ENCODE results near the gene SLC37A4. TPM values are rescaled to one million over a fixed set of nuclear protein-coding genes. Genes with fewer than 3 reads are reported as not detected.

Gene SLC37A4
- total and polyA plus RNA-seq, 2 donors (not counting 3 experiments of a cell fraction or from before 2014, with no cell fraction given), result 21.5 to 36.5 TPM

DNA sequence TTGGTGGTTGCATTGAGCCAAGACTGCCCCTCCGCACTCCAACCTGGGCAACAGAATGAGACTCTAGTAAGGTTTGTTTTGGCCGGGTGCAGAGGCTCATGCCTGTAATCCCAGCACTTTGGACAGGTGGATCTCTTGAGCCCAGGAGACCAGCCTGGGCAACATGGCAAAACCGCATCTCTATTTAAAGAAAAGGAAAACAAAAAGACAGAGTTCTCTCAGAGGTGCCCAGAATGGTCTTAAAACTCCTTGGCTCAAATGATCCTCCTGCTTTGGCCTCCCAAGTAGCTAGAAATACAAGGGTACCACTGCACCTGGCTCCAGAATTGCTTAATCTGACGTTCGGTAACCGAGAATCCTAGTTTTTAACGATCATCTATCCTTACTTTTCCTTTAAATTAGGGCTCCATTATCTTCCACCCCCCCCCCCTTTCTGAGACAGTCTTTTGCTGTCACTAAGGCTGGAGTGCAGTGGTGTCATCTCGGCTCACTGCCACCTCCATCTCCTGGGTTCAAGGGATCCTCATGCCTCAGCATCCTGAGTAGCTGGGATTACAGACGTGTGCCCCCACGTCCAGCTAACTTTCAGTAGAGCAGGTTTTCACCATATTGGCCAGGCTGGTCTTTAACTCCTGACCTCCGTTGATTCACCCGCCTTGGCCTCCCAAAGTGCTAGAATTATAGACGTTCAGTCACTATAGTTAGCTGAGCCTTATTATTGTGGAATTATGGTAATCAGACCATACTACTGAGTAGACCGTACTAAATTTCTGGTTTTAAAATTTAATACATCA, 14.3 kb downstream of the SLC37A4 start:
- peak overlapping the region; percentile 85 for H3K9ac ChIP-seq (replicated peaks; ENCODE audit: extremely low read depth, insufficient read depth, low read length)
- no TSS peak for BruUV-seq (replicated peaks)
- no peaks in the 10 kb centered on the region for H3K27me3 ChIP-seq (ENCODE audit: control insufficient read depth in 2 of 2, insufficient read depth in 2 of 2, low read length in 2 of 2)
- TF ChIP-seq JUN (IDR thresholded peaks at IDR 0.05; ENCODE audit: borderline replicate concordance, insufficient read depth, insufficient read length, low read depth) (no peak), MYC (IDR thresholded peaks at IDR 0.05; ENCODE audit: low read depth, low read length) (no peak), POLR2AphosphoS5 (IDR thresholded peaks at IDR 0.05; ENCODE audit: insufficient read depth, low read depth, low read length) (no peak), EZH2 (IDR thresholded peaks at IDR 0.05; ENCODE audit: borderline replicate concordance, low read depth, low read length, severe bottlenecking) (no peak), GATA2 (IDR thresholded peaks at IDR 0.05; ENCODE audit: insufficient read depth, insufficient read length, low read depth, low read length) (no peak), FOS (IDR thresholded peaks at IDR 0.05; ENCODE audit: borderline replicate concordance, insufficient read depth, low read length) (no peak), POLR2A (IDR thresholded peaks at IDR 0.05; ENCODE audit: low read depth, low read length) (no peak)
- TF ChIP-seq, protein P1, sequence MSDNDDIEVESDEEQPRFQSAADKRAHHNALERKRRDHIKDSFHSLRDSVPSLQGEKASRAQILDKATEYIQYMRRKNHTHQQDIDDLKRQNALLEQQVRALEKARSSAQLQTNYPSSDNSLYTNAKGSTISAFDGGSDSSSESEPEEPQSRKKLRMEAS (IDR thresholded peaks at IDR 0.05; ENCODE audit: insufficient read depth, insufficient read length), result no peak
- no peaks in the 10 kb centered on the region for H3K9me3 ChIP-seq (replicated peaks; ENCODE audit: control insufficient read depth, insufficient read depth, low read length)
- peaks cover 18% of the 10 kb centered on the region for H3K4me1 ChIP-seq (ENCODE audit: control insufficient read depth, extremely low read depth, insufficient read depth, low read length)
- H3K4me3 ChIP-seq (replicated peaks in 1 of 3; ENCODE audit: insufficient read depth in 1 of 3, low read depth in 1 of 3, low read length in 3 of 3), result peak overlapping the region in 1 of 3 experiments; percentile 98
- no peaks in the 10 kb centered on the region for H3K9me1 ChIP-seq (replicated peaks; ENCODE audit: control insufficient read depth, extremely low read depth, insufficient read depth, low read length)
- intact Hi-C loops (cut with micrococcal nuclease), result loop anchor here (5.0 kb wide), 1 partner anchor 89 kb away; the partner anchor contains the start of gene BCL9L
- ChIA-PET POLR2A (no interaction called here), CTCF (interaction anchor here (1.4 kb wide), 1 partner anchor 19 kb away, joined by 4 read pairs; the partner anchor contains the start of gene CENATAC)
- peaks cover 21% of the 10 kb centered on the region in 2 experiments for H3K36me3 ChIP-seq (ENCODE audit: control insufficient read depth in 2 of 2, extremely low read depth in 1 of 2, insufficient read depth in 2 of 2, low read length in 2 of 2)
- H3K79me2 ChIP-seq (ENCODE audit: control insufficient read depth, insufficient read depth, low read length), result peaks cover 44% of the 10 kb centered on the region
- H3K27ac ChIP-seq (ENCODE audit: insufficient read depth, low read depth, low read length), result no peak overlapping the region
- peak overlapping the region; percentile 79 for H3K4me2 ChIP-seq (ENCODE audit: insufficient read depth, low read length)
- dilution Hi-C loops (cut with MboI; ENCODE audit: extremely low pct_ligation_motif_present, low sequenced_read_pairs), result no loop called here
- FAIRE-seq (no peak), DNase-seq (ENCODE audit: low read depth, low spot score) (no peak)
- no peak overlapping the region for H2AFZ ChIP-seq (ENCODE audit: low read depth, low read length)
- no peaks in the 10 kb centered on the region for H4K20me1 ChIP-seq (replicated peaks; ENCODE audit: control insufficient read depth, extremely low read depth, insufficient read depth, low read length)

Data from endothelial cell of umbilical vein (primary cell).